KMS-11 (cell line): ENCODE results near the gene MISP.
A peak's percentile ranks its signal among the peaks of the same experiment; 100 is the strongest.

Experiments used
- H2AFZ ChIP-seq: fragments of 200-600 bp; sonication (generic); 2 replicates; pipeline ENCODE4 v1.6.1; 2016; ENCODE audit warnings: antibody characterized with exemption, mixed run types, low read depth
- H3K27ac ChIP-seq: fragments of 200-600 bp; sonication (generic); 2 replicates; pipeline ENCODE4 v1.6.1; 2016; ENCODE audit warnings: mild to moderate bottlenecking, mixed run types
- H3K27me3 ChIP-seq: fragments of 200-600 bp; sonication (generic); 2 replicates; pipeline ENCODE4 v1.6.1; 2017; ENCODE audit warnings: mild to moderate bottlenecking, low read depth, mixed run types, moderate library complexity; ENCODE audit not compliant: insufficient read depth
- H3K36me3 ChIP-seq: fragments of 200-600 bp; sonication (generic); 2 replicates; pipeline ENCODE4 v1.6.1; 2017; ENCODE audit warnings: mild to moderate bottlenecking, mixed run types; ENCODE audit not compliant: insufficient read depth
- H3K4me1 ChIP-seq: fragments of 200-600 bp; sonication (generic); 2 replicates; pipeline ENCODE4 v1.6.1; 2016; ENCODE audit warnings: mild to moderate bottlenecking, low read depth, mixed run types; ENCODE audit not compliant: poor library complexity, severe bottlenecking
- H3K4me2 ChIP-seq: fragments of 200-600 bp; sonication (generic); 2 replicates; pipeline ENCODE4 v1.7.0; 2016; ENCODE audit warnings: mild to moderate bottlenecking, mixed run types
- H3K4me3 ChIP-seq: fragments of 200-600 bp; sonication (generic); IDR thresholded peaks from 2 replicates; pipeline ENCODE4 v1.6.1; 2017; ENCODE audit warnings: low read depth, low read length, mixed read lengths; ENCODE audit not compliant: insufficient read depth
- H3K79me2 ChIP-seq: fragments of 200-600 bp; sonication (generic); 2 replicates; pipeline ENCODE4 v1.6.1; 2016; ENCODE audit warnings: low read depth, mixed run types; ENCODE audit not compliant: insufficient read depth
- H3K9ac ChIP-seq: fragments of 200-600 bp; sonication (generic); 2 replicates; pipeline ENCODE4 v1.6.1; 2016; ENCODE audit warnings: mild to moderate bottlenecking, mixed run types
- H4K20me1 ChIP-seq: fragments of 200-600 bp; sonication (generic); 2 replicates; pipeline ENCODE4 v1.6.1; 2016; ENCODE audit warnings: mild to moderate bottlenecking, mixed run types; ENCODE audit not compliant: insufficient read depth
- TF ChIP-seq, protein P1 (sequence below): fragments of 200-600 bp; sonication (generic); conservative IDR thresholded peaks from 2 replicates; pipeline ENCODE4 v1.6.1; 2017; ENCODE audit warnings: low read depth, mild to moderate bottlenecking, antibody characterized with exemption, low read length, moderate library complexity, mixed read lengths

Gene MISP

DNA sequence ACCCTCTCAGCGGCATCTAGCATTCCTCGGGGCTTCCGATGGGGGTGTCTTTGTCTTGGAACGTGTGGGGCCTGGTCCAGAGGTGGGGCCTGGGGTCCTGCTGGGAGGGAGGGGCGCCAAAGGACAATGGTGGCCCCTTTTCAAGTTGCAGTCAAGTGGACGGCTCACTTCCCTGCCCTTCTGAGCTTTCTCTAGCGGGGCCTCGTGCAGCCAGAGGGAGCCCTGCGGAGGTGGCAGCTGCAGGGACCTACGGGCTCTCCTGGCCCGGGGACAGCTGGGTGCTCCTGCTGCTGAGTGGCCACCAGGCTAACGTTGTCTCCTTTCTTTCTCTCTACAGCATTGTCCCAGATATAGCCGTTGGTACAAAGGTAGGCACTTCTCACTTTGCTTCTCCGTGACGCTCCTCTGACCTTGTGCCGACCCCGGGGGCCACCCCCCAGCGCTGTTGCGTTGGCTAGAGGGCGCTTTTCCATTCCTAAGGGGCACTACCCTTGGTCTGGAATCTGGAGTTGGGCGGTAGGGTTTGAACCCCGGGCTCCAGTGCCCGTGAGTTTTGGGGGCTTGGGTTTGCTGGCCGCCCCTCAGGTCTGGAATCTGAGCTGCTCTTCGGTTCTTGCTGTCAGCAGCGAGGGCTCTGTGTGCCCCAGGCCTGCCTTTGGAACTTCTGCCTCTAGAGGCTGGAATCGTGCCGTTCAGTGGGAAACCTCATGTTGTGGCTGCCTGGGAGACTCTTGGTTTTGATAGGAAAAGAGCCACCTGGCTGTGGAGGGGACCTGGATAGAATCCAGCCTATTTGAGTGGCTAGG lies 48.4 kb downstream of the MISP start:
- H3K4me2 ChIP-seq = peak overlapping the region; percentile 54
- H2AFZ ChIP-seq = no peak overlapping the region
- H3K36me3 ChIP-seq = peaks cover 30% of the 10 kb centered on the region; the same call in 1 of the 2 replicates
- peaks cover 43% of the 10 kb centered on the region for H4K20me1 ChIP-seq
- no peak overlapping the region for H3K4me3 ChIP-seq
- no peaks in the 10 kb centered on the region for H3K27me3 ChIP-seq
- H3K27ac ChIP-seq = peak overlapping the region; percentile 8; the same call in 1 of the 2 replicates
- TF ChIP-seq, protein P1, sequence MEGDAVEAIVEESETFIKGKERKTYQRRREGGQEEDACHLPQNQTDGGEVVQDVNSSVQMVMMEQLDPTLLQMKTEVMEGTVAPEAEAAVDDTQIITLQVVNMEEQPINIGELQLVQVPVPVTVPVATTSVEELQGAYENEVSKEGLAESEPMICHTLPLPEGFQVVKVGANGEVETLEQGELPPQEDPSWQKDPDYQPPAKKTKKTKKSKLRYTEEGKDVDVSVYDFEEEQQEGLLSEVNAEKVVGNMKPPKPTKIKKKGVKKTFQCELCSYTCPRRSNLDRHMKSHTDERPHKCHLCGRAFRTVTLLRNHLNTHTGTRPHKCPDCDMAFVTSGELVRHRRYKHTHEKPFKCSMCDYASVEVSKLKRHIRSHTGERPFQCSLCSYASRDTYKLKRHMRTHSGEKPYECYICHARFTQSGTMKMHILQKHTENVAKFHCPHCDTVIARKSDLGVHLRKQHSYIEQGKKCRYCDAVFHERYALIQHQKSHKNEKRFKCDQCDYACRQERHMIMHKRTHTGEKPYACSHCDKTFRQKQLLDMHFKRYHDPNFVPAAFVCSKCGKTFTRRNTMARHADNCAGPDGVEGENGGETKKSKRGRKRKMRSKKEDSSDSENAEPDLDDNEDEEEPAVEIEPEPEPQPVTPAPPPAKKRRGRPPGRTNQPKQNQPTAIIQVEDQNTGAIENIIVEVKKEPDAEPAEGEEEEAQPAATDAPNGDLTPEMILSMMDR = no peak
- peaks cover 64% of the 10 kb centered on the region for H3K79me2 ChIP-seq
- H3K9ac ChIP-seq = peak overlapping the region; percentile 96; the same call in 1 of the 2 replicates
- peaks cover 18% of the 10 kb centered on the region for H3K4me1 ChIP-seq

DNA sequence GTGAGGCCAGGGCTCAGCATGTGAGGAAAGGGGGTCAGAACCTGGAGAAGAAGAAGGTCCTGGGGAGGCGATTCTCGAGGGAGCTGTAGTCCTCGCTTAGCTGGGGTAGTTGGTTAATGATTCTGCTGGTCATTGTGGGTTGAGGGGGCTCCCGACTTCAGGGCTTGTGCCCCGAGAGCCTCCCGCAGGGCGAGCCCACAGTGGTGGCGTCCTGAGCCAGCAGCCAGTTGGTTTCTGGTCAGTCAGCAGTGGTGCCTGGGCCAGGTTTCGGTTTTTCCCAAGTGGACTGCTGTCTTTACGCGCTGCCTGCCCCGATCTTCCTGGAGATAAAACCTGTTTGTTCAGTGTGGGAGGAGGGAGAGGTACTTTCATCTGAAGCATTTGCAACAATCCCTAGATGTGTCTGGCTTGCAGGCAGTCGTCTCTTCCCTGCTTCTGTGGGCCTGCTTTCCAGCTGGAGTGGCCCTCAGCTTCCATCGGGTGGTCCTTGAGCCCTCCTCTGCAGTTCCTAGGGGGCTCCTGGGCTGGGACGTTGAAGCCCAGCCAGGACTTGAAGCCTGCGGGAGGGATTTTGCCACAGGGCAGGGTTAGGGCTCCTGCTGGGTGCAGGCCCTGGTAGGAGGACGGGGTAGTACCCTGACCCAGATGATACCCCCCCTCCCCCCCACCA lies 49.6 kb downstream of the MISP start:
- H3K79me2 ChIP-seq = peaks cover 76% of the 10 kb centered on the region
- peaks cover 43% of the 10 kb centered on the region for H4K20me1 ChIP-seq
- H3K27ac ChIP-seq = no peak overlapping the region
- TF ChIP-seq, protein P1 = no peak
- H3K4me2 ChIP-seq = peak overlapping the region; percentile 54; the same call in 1 of the 2 replicates
- no peak overlapping the region for H3K4me3 ChIP-seq
- H3K9ac ChIP-seq = no peak overlapping the region; the same call in 1 of the 2 replicates
- H3K4me1 ChIP-seq = peaks cover 18% of the 10 kb centered on the region
- no peak overlapping the region for H2AFZ ChIP-seq
- peaks cover 36% of the 10 kb centered on the region; the same call in 1 of the 2 replicates for H3K36me3 ChIP-seq
- no peaks in the 10 kb centered on the region for H3K27me3 ChIP-seq

DNA sequence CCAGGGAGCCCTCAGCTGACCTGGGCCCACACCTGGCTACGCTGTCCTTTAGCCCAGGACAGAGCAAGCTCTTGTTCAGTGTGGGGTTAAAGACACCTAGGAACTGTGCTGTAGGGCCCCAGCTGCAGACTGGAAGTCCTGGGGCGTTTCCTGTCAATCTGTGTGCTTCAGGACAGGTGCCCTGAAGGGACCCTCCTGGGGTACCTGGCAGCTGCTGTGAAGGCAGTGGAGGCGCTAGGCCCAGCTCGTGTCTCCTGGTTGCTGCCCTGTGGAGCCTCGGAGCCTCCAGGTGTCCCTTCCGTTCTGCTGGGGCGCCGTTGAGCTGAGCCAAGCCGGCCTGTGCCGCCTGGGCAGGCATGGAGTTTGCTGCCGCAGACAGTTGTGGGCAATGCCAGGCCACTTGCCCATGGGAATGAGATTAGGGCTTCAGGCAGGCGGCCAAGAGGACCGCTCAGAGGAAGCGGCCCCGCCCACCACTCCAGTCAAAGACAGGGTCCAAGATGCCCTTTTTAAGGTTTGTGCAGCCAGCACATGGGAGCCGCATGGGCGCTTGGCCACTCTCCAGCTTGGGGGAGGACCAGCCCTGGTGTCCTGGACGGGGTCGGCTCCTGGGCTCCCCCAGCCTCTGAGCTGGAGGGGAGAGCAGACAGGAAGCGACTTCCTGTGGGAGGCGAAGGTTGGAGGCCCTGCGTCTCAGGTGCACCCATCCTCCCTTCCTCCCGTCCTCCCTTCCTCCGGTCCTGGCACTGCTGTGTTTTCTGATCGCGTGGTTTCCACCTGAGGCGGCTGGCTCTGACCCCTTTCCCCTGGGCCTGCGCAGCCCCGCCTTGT lies 50.3 kb downstream of the MISP start:
- no peak overlapping the region for H3K4me3 ChIP-seq
- peaks cover 37% of the 10 kb centered on the region; the same call in 1 of the 2 replicates for H3K36me3 ChIP-seq
- H4K20me1 ChIP-seq = peaks cover 43% of the 10 kb centered on the region
- H3K4me1 ChIP-seq = peaks cover 18% of the 10 kb centered on the region
- H2AFZ ChIP-seq = no peak overlapping the region
- H3K4me2 ChIP-seq = no peak overlapping the region
- peaks cover 84% of the 10 kb centered on the region for H3K79me2 ChIP-seq
- H3K27ac ChIP-seq = no peak overlapping the region
- no peaks in the 10 kb centered on the region for H3K27me3 ChIP-seq
- TF ChIP-seq, protein P1 = no peak
- no peak overlapping the region for H3K9ac ChIP-seq

DNA sequence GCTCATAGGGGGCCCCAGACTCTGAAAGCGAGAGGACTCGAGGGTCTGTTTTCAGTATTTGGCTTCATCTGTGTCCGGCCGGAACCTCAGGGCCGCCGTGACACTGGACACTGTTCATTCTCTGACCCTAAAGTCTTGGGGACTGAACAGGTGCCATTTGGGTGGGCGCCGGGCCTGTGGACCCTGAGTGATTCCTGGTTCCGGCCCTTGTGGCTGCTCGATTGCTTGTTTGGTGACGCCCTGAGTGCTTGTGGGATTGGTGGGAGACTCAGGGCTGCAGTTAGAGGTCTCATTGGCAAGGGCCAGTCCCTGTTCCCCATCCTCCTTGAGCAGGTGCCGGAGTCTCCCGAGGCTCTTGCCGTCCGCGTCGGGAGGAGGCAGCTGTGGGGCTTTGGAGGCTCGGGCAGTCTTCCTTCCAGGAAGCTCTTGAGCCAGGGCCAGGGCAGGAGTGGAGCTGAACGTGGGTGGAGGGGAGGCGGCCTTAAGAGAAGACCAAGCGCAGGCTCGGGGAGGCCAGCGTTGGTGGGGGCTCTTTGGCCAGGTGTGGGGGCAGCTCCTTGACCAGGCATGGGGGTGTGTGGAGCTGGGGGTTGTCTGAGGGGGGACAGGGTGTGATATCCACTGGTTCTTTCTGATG lies 51.1 kb downstream of the MISP start:
- TF ChIP-seq, protein P1 = no peak
- no peak overlapping the region for H3K9ac ChIP-seq
- peaks cover 48% of the 10 kb centered on the region for H4K20me1 ChIP-seq

More for the DNA sequence above, 51.1 kb downstream of the MISP start:
- peaks cover 37% of the 10 kb centered on the region; the same call in 1 of the 2 replicates for H3K36me3 ChIP-seq
- H3K4me2 ChIP-seq = no peak overlapping the region
- H2AFZ ChIP-seq = no peak overlapping the region
- no peaks in the 10 kb centered on the region for H3K27me3 ChIP-seq
- H3K4me1 ChIP-seq = peaks cover 18% of the 10 kb centered on the region
- no peak overlapping the region for H3K4me3 ChIP-seq
- no peak overlapping the region for H3K27ac ChIP-seq
- H3K79me2 ChIP-seq = peaks cover 91% of the 10 kb centered on the region
